SK-N-SH treated with all-trans-retinoic acid at 6 μM for 48 hours (cell line): ENCODE data around the gene FGF5.
"Not testable (repeated sequence)": the region's sequence is repeated elsewhere in the genome, so short reads cannot be mapped to it uniquely, and the experiment has no call there.

Experiments used
- ATAC-seq: fragments of 200-7000 bp; cut with Tn5 transposase; 3 replicates; pipeline ENCODE4 v1.9.1; 2020; ENCODE audit warnings: mild to moderate bottlenecking, moderate library complexity
- ARNTL ChIP-seq: fragments of 450-650 bp; formaldehyde crosslinking; IDR thresholded peaks from 2 replicates; pipeline ENCODE4 v1.5.0; 2020; ENCODE audit warnings: low read depth, mild to moderate bottlenecking, moderate library complexity, borderline replicate concordance
- CREB5 ChIP-seq: fragments of 250-450 bp; sonication (Bioruptor Pico); IDR thresholded peaks from 2 replicates; pipeline ENCODE4 v1.5.1; 2020; ENCODE audit warnings: low read depth, mild to moderate bottlenecking, moderate library complexity
- CSDC2 ChIP-seq: fragments of 250-450 bp; sonication (Bioruptor Pico); IDR thresholded peaks from 2 replicates; pipeline ENCODE4 v1.5.0; 2020; ENCODE audit warnings: mild to moderate bottlenecking, moderate library complexity
- ESRRG ChIP-seq: fragments of 250-450 bp; sonication (Bioruptor Pico); IDR thresholded peaks from 2 replicates; pipeline ENCODE4 v1.6.1; 2021; ENCODE audit warnings: mild to moderate bottlenecking
- ISL1 ChIP-seq: fragments of 250-450 bp; sonication (Bioruptor Pico); IDR thresholded peaks from 2 replicates; pipeline ENCODE4 v2.1.2; 2022; ENCODE audit warnings: mild to moderate bottlenecking, moderate library complexity
- OSR1 ChIP-seq: fragments of 250-450 bp; sonication (Bioruptor Pico); IDR thresholded peaks from 2 replicates; pipeline ENCODE4 v1.8.0; 2022; ENCODE audit warnings: moderate library complexity, mild to moderate bottlenecking, inconsistent platforms
- PATZ1 ChIP-seq: fragments of 250-450 bp; sonication (Bioruptor Pico); IDR thresholded peaks from 2 replicates; pipeline ENCODE4 v1.8.0; 2020; ENCODE audit warnings: mild to moderate bottlenecking, moderate library complexity, borderline replicate concordance
- POU6F1 ChIP-seq: fragments of 250-450 bp; sonication (Bioruptor Pico); IDR thresholded peaks from 2 replicates; pipeline ENCODE4 v1.8.0; 2021; ENCODE audit warnings: low read depth, mild to moderate bottlenecking, moderate library complexity, borderline replicate concordance
- RARB ChIP-seq: fragments of 250-450 bp; sonication (Bioruptor Pico); IDR thresholded peaks from 2 replicates; pipeline ENCODE4 v1.8.0; 2021; ENCODE audit warnings: mild to moderate bottlenecking, moderate library complexity
- SNAI2 ChIP-seq: fragments of 250-450 bp; sonication (Bioruptor Pico); IDR thresholded peaks from 2 replicates; pipeline ENCODE4 v1.5.0; 2020; ENCODE audit warnings: mild to moderate bottlenecking, moderate library complexity
- TCF4 ChIP-seq: fragments of 250-450 bp; sonication (Bioruptor Pico); IDR thresholded peaks from 2 replicates; pipeline ENCODE4 v1.8.0; 2021; ENCODE audit warnings: mild to moderate bottlenecking, moderate library complexity, borderline replicate concordance
- TOX ChIP-seq: fragments of 250-450 bp; sonication (Bioruptor Pico); IDR thresholded peaks from 2 replicates; pipeline ENCODE4 v1.8.0; 2021; ENCODE audit warnings: mild to moderate bottlenecking, moderate library complexity, borderline replicate concordance
- TSHZ2 ChIP-seq: fragments of 250-450 bp; sonication (Bioruptor Pico); IDR thresholded peaks from 2 replicates; pipeline ENCODE4 v1.5.0; 2020; ENCODE audit warnings: mild to moderate bottlenecking, moderate library complexity
- ZFP3 ChIP-seq: fragments of 250-450 bp; sonication (Bioruptor Pico); IDR thresholded peaks from 2 replicates; pipeline ENCODE4 v1.5.0; 2020; ENCODE audit warnings: mild to moderate bottlenecking, moderate library complexity
- ZFP30 ChIP-seq: fragments of 450-650 bp; formaldehyde crosslinking; IDR thresholded peaks from 2 replicates; pipeline ENCODE4 v1.5.0; 2022; ENCODE audit warnings: mild to moderate bottlenecking, moderate library complexity
- ZNF565 ChIP-seq: fragments of 450-650 bp; formaldehyde crosslinking; conservative IDR thresholded peaks from 2 replicates; pipeline ENCODE4 v1.5.0; 2020; ENCODE audit warnings: low read depth, mild to moderate bottlenecking, moderate library complexity
- ZNF70 ChIP-seq: fragments of 450-650 bp; formaldehyde crosslinking; IDR thresholded peaks from 2 replicates; pipeline ENCODE4 v1.5.0; 2020; ENCODE audit warnings: mild to moderate bottlenecking, moderate library complexity
- ZNF8 ChIP-seq: fragments of 450-650 bp; formaldehyde crosslinking; IDR thresholded peaks from 2 replicates; pipeline ENCODE4 v1.5.0; 2020; ENCODE audit warnings: mild to moderate bottlenecking, moderate library complexity

Gene FGF5

GRCh38 chr4:80271801-80272200 lies 5.3 kb downstream of the FGF5 start (continued):
- TF ChIP-seq POU6F1 (CRISPR knock-in tag) (no peak), CSDC2 (CRISPR knock-in tag) (no peak), ARNTL (CRISPR knock-in tag) (no peak), ISL1 (CRISPR knock-in tag) (no peak), ZNF70 (CRISPR knock-in tag) (no peak)

- TF ChIP-seq ARNTL (CRISPR knock-in tag) (no peak), TOX (CRISPR knock-in tag) (peak; percentile 95), ZFP3 (CRISPR knock-in tag) (no peak), RARB (CRISPR knock-in tag) (0 out of 2 replicates have a peak, but pooled peaks have one; percentile 15), ISL1 (CRISPR knock-in tag) (peak; percentile 52), ZFP30 (CRISPR knock-in tag) (no peak), ZNF70 (CRISPR knock-in tag) (no peak), OSR1 (CRISPR knock-in tag) (no peak), PATZ1 (no peak), CSDC2 (CRISPR knock-in tag) (no peak)
- ATAC-seq: peak; percentile 23
Measured at GRCh38 chr4:80276931-80277330, 10.5 kb downstream of the FGF5 start.

GRCh38 chr4:80279751-80280150 lies 13.3 kb downstream of the FGF5 start:
- peak; percentile 24; the same call in 2 of the 3 replicates for ATAC-seq
- TF ChIP-seq ZFP30 (CRISPR knock-in tag): no peak
- TF ChIP-seq ZNF565 (CRISPR knock-in tag): no peak

- no peak; the same call in 2 of the 3 replicates for ATAC-seq
- TF ChIP-seq SNAI2 (CRISPR knock-in tag) (no peak), ZNF70 (CRISPR knock-in tag) (no peak), TSHZ2 (CRISPR knock-in tag) (no peak), ESRRG (CRISPR knock-in tag) (no peak), TCF4 (CRISPR knock-in tag) (no peak), OSR1 (CRISPR knock-in tag) (no peak), POU6F1 (CRISPR knock-in tag) (no peak), ZFP30 (CRISPR knock-in tag) (no peak), ZNF8 (CRISPR knock-in tag) (no peak), ISL1 (CRISPR knock-in tag) (no peak), CREB5 (CRISPR knock-in tag) (no peak)
Measured at GRCh38 chr4:80286451-80286850, 20.0 kb downstream of the FGF5 start.

- ATAC-seq: not testable (repeated sequence)
Measured at GRCh38 chr4:80290665-80291064, 24.2 kb downstream of the FGF5 start.
